Osteoblast (primary cell): ENCODE measurements around the gene ZNF784. TPM values are rescaled to one million over a fixed set of nuclear protein-coding genes. Genes with fewer than 3 reads are reported as not detected.

Source experiments
- DNase-seq: peaks from one replicate; pipeline ENCODE4 v3.0.0; 2011; ENCODE audit warnings: low spot score, mixed read lengths; ENCODE audit not compliant: insufficient read length; ENCODE audit errors: missing footprints
- H2AFZ ChIP-seq: 2 replicates; pipeline ENCODE4 v1.6.0; 2011; ENCODE audit warnings: mild to moderate bottlenecking, low read length
- H3K27ac ChIP-seq: 2 replicates; pipeline ENCODE4 v1.5.1; 2011; ENCODE audit warnings: mild to moderate bottlenecking, low read depth, low read length, moderate library complexity
- H3K27me3 ChIP-seq: 2 replicates; pipeline ENCODE4 v1.6.0; 2012; ENCODE audit warnings: mild to moderate bottlenecking, control low read depth, inconsistent platforms, low read length, moderate library complexity; ENCODE audit not compliant: insufficient read depth
- H3K36me3 ChIP-seq: 2 replicates; pipeline ENCODE4 v1.5.1; 2011; ENCODE audit warnings: mild to moderate bottlenecking, low read length, control low read depth, moderate library complexity; ENCODE audit not compliant: insufficient read depth
- H3K4me1 ChIP-seq: 2 replicates; pipeline ENCODE4 v1.5.1; 2011; ENCODE audit warnings: mild to moderate bottlenecking, low read length, control low read depth, moderate library complexity; ENCODE audit not compliant: insufficient read depth
- H3K4me2 ChIP-seq: 2 replicates; pipeline ENCODE4 v1.6.0; 2011; ENCODE audit warnings: mild to moderate bottlenecking, low read length; ENCODE audit not compliant: insufficient read depth
- H3K4me3 ChIP-seq: fragments of 200-600 bp; sonication (generic); 3 replicates; pipeline ENCODE4 v1.5.1; 2012; ENCODE audit warnings: mild to moderate bottlenecking, low read length, inconsistent platforms; ENCODE audit not compliant: insufficient read depth
- H3K79me2 ChIP-seq: 2 replicates; pipeline ENCODE4 v1.6.0; 2012; ENCODE audit warnings: mild to moderate bottlenecking, low read length, control low read depth, inconsistent platforms; ENCODE audit not compliant: insufficient read depth
- H3K9me3 ChIP-seq: 2 replicates; pipeline ENCODE4 v1.5.1; 2011; ENCODE audit warnings: low read depth, low read length, control low read depth
- H4K20me1 ChIP-seq: 2 replicates; pipeline ENCODE4 v1.6.0; 2012; ENCODE audit warnings: mild to moderate bottlenecking, low read length, control low read depth; ENCODE audit not compliant: insufficient read depth
- total RNA-seq: library from RNA; depleted of rRNA; stranded (reverse); fragments of >200 nt; gene quantifications from 2 replicates; pipeline ENCODE4 v1.2.3, GENCODE V29; 2012
- TF ChIP-seq, protein P1 (sequence below): IDR thresholded peaks from 2 replicates; pipeline ENCODE4 v1.5.1; 2011; ENCODE audit warnings: mild to moderate bottlenecking, low read depth, low read length, moderate library complexity; ENCODE audit errors: extremely low read depth

The ZNF784 gene
- total RNA-seq, 1 donor: 8.7 TPM

GRCh38 chr19:55635856-55636440 lies 11.6 kb upstream of the ZNF784 start:
- H3K79me2 ChIP-seq: peaks cover 43% of the 10 kb centered on the region
- H3K36me3 ChIP-seq: no peaks in the 10 kb centered on the region
- H4K20me1 ChIP-seq: peaks cover 7% of the 10 kb centered on the region

DNA sequence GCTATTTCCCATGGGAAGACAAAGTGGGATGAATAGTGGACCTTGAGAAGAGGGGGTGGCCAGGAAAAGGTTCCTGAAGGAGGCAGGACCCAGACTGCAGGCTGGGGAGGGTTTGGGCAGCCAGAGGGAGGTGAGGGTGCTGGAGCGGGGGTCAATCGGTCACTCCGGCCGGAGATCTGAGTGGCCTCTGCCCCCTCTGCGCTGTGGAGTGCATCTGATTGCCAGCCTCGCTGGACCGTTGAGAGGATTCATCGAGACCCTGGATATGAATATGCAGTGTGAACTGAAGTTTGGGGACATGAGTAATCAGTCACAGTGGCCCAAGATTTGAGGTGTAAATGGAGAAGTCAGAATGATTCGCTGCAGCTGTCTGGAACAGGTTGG lies 11.0 kb upstream of the ZNF784 start:
- H2AFZ ChIP-seq: peak overlapping the region; percentile 85

More at GRCh38 chr19:55635856-55636440, 11.6 kb upstream of the ZNF784 start:
- H2AFZ ChIP-seq: no peak overlapping the region
- no peaks in the 10 kb centered on the region for H3K9me3 ChIP-seq
- peak overlapping the region; percentile 97 for H3K4me3 ChIP-seq
- peaks cover 21% of the 10 kb centered on the region for H3K4me1 ChIP-seq
- peak; percentile 82 for DNase-seq
- no peaks in the 10 kb centered on the region for H3K27me3 ChIP-seq
- peak overlapping the region; percentile 99 for H3K27ac ChIP-seq
- TF ChIP-seq, protein P1, sequence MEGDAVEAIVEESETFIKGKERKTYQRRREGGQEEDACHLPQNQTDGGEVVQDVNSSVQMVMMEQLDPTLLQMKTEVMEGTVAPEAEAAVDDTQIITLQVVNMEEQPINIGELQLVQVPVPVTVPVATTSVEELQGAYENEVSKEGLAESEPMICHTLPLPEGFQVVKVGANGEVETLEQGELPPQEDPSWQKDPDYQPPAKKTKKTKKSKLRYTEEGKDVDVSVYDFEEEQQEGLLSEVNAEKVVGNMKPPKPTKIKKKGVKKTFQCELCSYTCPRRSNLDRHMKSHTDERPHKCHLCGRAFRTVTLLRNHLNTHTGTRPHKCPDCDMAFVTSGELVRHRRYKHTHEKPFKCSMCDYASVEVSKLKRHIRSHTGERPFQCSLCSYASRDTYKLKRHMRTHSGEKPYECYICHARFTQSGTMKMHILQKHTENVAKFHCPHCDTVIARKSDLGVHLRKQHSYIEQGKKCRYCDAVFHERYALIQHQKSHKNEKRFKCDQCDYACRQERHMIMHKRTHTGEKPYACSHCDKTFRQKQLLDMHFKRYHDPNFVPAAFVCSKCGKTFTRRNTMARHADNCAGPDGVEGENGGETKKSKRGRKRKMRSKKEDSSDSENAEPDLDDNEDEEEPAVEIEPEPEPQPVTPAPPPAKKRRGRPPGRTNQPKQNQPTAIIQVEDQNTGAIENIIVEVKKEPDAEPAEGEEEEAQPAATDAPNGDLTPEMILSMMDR: no peak
- peak overlapping the region; percentile 93 for H3K4me2 ChIP-seq

DNA sequence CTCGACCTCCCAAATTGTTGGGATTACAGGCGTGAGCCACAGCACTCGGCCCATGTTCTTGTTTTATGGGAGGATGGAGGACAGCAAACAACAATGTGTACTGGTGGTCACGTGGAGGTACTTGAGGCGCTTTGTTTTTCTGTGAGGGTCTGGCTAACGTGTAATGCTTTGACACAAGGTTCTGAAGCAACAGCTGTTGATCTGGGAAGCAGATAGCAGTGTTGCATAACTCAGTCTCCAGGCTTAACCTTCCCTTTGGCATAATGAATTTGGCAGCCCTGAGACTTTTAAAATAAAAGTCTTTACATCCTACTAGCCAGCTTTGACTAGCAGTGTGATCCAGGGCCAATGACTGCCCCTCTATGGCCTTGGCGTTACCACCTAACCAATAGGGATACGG lies 9.5 kb upstream of the ZNF784 start:
- Histone ChIP-seq H4K20me1 (peaks cover 7% of the 10 kb centered on the region), H3K4me3 (no peak overlapping the region), H3K27me3 (no peaks in the 10 kb centered on the region), H3K9me3 (no peaks in the 10 kb centered on the region), H3K4me1 (peaks cover 13% of the 10 kb centered on the region), H3K79me2 (peaks cover 39% of the 10 kb centered on the region), H2AFZ (peak overlapping the region; percentile 85), H3K36me3 (no peaks in the 10 kb centered on the region), H3K27ac (no peak overlapping the region), H3K4me2 (peak overlapping the region; percentile 93)
- DNase-seq: peak; percentile 8
- TF ChIP-seq, protein P1: no peak

More for the DNA sequence above, 11.0 kb upstream of the ZNF784 start:
- peak; percentile 86 for DNase-seq
- Histone ChIP-seq H3K27me3 (no peaks in the 10 kb centered on the region), H3K4me2 (peak overlapping the region; percentile 93), H4K20me1 (peaks cover 7% of the 10 kb centered on the region), H3K4me3 (peak overlapping the region; percentile 97), H3K4me1 (peaks cover 18% of the 10 kb centered on the region), H3K36me3 (no peaks in the 10 kb centered on the region), H3K27ac (peak overlapping the region; percentile 99), H3K9me3 (no peaks in the 10 kb centered on the region), H3K79me2 (peaks cover 43% of the 10 kb centered on the region)
- TF ChIP-seq, protein P1: no peak

GRCh38 chr19:55632463-55632834 lies 8.1 kb upstream of the ZNF784 start:
- Histone ChIP-seq H3K9me3 (no peaks in the 10 kb centered on the region), H2AFZ (peak overlapping the region; percentile 86), H3K4me3 (no peak overlapping the region), H3K4me1 (peaks cover 13% of the 10 kb centered on the region), H3K27ac (no peak overlapping the region), H3K27me3 (no peaks in the 10 kb centered on the region), H4K20me1 (peaks cover 7% of the 10 kb centered on the region), H3K36me3 (no peaks in the 10 kb centered on the region), H3K4me2 (no peak overlapping the region), H3K79me2 (peaks cover 28% of the 10 kb centered on the region)
- TF ChIP-seq, protein P1: peak; percentile 86
- peak; percentile 93 for DNase-seq
